ENCODE results near the gene SCUBE3.

SCUBE3 gene

GRCh38 chr6:35213824-35214756 is at the start of gene SCUBE3:
TSS of gene SCUBE3 (plus strand) at chr6:35213956. CDS start at chr6:35214419, 463 bp downstream.
- no peak for DNase-seq

- DNase-seq, result no peak
These were observed 49.5 kb upstream of the SCUBE3 start for GRCh38 chr6:35164277-35164676.

- no peak for DNase-seq
These were observed 48.9 kb upstream of the SCUBE3 start for GRCh38 chr6:35164868-35165267.

GRCh38 chr6:35165630-35166071 is 48.1 kb upstream of the SCUBE3 start:
- DNase-seq, result no peak

GRCh38 chr6:35166116-35166515 is 47.6 kb upstream of the SCUBE3 start:
- no peak for DNase-seq

- no peak for DNase-seq
These were observed 47.2 kb upstream of the SCUBE3 start for GRCh38 chr6:35166520-35166919.

GRCh38 chr6:35167505-35167904 is 46.3 kb upstream of the SCUBE3 start:
- DNase-seq, result no peak

GRCh38 chr6:35168461-35168861 is 45.3 kb upstream of the SCUBE3 start:
- no peak for DNase-seq

GRCh38 chr6:35170166-35170565 is 43.6 kb upstream of the SCUBE3 start:
- no peak for DNase-seq

GRCh38 chr6:35170891-35171290 is 42.9 kb upstream of the SCUBE3 start:
- DNase-seq, result no peak

- DNase-seq, result no peak
These were observed 40.7 kb upstream of the SCUBE3 start for GRCh38 chr6:35173044-35173426.

GRCh38 chr6:35173427-35174087 is 40.2 kb upstream of the SCUBE3 start:
- DNase-seq, result no peak

GRCh38 chr6:35174088-35174434 is 39.7 kb upstream of the SCUBE3 start:
- no peak for DNase-seq

- no peak for DNase-seq
These were observed 39.3 kb upstream of the SCUBE3 start for GRCh38 chr6:35174501-35174900.

GRCh38 chr6:35176301-35177024 is 37.3 kb upstream of the SCUBE3 start:
- DNase-seq, result no peak

GRCh38 chr6:35177157-35177556 is 36.6 kb upstream of the SCUBE3 start:
- DNase-seq, result no peak

GRCh38 chr6:35177596-35177995 is 36.2 kb upstream of the SCUBE3 start:
- no peak for DNase-seq

GRCh38 chr6:35178012-35178411 is 35.7 kb upstream of the SCUBE3 start:
- DNase-seq, result no peak

GRCh38 chr6:35178932-35179832 is 34.6 kb upstream of the SCUBE3 start:
- DNase-seq, result no peak

- no peak for DNase-seq
These were observed 33.7 kb upstream of the SCUBE3 start for GRCh38 chr6:35179901-35180535.

- DNase-seq, result no peak
These were observed 32.3 kb upstream of the SCUBE3 start for GRCh38 chr6:35181308-35181932.

Measured in stimulated activated CD4-positive, alpha-beta T cell treated with anti-CD3 and anti-CD28 coated beads, Interleukin-4, amount 100 ng/mL, for 24 hours (primary cell).